Measurements from ENCODE around the gene SPC24.
A peak's percentile ranks its signal among the peaks of the same experiment; 100 is the strongest.
"Not testable (repeated sequence)": the region's sequence is repeated elsewhere in the genome, so short reads cannot be mapped to it uniquely, and the experiment has no call there.

The SPC24 gene

DNA sequence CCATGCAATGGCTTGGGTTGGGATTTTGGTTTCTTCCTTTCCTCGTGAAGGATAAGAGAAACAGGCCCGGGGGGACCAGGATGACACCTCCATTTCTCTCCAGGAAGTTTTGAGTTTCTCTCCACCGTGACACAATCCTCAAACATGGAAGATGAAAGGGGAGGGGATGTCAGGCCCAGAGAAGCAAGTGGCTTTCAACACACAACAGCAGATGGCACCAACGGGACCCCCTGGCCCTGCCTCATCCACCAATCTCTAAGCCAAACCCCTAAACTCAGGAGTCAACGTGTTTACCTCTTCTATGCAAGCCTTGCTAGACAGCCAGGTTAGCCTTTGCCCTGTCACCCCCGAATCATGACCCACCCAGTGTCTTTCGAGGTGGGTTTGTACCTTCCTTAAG, 24.1 kb downstream of the SPC24 start:
- DNase-seq: no peak

DNA sequence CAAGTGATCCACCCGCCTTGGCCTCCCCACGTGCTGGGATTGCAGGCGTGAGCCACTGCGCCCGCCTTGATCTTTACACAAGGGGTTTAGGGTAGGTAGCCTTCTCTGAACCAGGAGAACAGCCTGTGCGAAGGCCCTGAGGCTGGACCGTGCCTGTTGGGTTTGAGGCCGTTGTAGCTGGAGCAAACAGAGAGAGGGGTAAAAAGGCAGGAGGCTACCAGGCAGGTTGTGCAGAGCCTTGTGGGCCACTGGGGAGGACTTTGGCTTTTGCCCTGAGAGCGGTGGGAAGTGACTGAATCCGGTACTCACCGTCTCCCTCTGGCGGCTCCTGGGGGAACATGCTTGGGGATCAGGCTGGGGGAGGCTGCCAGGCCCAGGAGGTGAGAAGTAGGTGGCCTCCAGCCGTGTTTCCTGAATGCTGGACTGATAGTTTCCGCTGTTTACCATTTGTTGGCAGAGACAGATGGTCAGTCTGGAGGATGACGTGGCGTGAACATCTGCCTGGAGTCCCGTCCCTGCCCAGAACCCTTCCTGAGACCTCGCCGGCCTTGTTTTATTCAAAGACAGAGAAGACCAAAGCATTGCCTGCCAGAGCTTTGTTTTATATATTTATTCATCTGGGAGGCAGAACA, 24.6 kb downstream of the SPC24 start:
- peak in 44 of 51 donors; percentile 1 to 75 (median 32) for DNase-seq

DNA sequence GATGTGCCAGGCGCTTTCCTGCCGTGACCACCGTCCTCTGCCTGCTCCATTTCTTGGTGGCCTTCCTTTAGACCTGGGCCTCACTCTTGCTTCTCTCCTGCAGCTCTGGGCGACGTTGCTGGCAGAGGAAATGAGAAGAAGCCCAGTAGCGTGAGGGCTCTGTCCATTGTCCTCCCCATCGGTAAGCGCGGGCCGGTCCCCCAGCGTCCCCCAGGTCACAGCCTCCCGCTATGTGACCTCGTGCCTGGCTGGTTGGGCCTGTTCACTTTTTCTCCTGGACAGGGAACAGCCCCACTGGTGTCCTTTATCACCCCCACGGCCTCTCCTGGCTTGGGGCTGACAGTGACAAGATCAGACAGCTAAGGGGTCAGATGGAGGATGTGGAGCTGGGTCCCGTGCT, 27.7 kb downstream of the SPC24 start:
- no peak for DNase-seq

DNA sequence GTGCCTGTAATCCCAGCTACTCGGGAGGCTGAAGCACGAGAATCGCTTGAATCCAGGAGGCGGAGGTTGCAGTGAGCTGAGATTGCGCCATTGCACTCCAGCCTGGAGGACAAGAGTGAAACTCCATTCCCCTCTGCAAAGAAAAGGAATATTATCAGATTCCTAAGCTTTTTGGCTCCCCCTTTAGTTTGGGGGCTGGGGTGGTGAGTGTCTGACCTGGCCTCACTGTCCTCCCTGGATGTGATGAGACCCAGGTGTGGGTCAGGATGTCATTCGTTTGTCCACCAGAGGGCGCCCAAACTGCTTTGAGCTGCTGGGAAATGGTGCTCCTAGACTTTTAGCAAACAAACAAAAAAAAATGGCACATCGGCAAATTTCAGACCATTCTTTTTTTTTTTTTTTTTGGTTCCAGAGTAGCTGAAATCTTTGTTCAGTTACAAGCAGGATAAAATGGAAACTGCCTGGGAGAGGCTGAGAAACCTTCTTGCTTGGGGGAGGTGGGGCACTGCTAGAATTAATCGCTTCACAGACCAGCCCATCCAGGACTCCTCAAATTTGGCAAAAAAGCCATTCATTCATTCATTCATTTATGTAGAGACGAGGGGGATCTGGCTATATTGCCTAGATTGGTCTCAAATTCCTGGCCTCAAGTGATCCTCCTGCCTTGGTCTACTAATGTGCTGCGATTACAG, 29.4 kb downstream of the SPC24 start:
- DNase-seq: peak in 43 of 51 donors; percentile 1 to 82 (median 40)

DNA sequence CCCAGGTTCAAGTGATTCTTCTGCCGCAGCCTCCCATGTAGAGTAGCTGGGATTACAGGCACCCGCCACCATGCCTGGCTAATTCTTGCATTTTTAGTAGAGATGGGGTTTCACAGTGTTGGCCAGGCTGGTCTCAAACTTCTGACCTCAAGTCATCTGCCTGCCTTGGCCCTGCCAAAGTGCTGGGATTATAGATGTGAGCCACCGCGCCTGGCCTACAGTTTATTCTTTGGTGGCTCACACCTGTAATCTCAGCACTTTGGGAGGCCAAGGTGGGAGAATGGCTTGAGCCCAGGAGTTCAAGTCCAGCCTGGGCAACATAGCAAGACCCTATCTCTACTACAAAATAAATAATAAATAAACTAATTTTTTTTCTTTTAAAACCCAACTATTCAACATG, 31.4 kb downstream of the SPC24 start:
- DNase-seq: not testable (repeated sequence)

DNA sequence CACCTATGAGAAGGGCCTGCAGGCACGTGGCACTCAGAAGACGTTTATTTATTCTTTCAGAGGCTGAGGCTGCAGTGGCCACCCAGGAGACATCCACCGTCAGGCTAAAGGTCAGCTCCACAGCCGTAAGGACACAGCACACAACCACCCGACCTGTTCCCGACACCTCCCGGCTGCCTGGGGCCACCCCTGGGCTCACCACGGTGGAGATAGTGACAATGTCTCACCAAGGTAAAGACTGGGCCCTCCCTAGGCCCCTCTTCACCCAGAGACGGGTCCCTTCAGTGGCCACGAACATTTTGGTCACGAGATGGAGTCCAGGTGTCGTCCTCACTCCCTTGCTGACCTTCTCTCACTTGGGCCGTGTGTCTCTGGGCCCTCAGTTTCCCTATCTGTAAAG, 32.5 kb downstream of the SPC24 start:
- DNase-seq: no peak

DNA sequence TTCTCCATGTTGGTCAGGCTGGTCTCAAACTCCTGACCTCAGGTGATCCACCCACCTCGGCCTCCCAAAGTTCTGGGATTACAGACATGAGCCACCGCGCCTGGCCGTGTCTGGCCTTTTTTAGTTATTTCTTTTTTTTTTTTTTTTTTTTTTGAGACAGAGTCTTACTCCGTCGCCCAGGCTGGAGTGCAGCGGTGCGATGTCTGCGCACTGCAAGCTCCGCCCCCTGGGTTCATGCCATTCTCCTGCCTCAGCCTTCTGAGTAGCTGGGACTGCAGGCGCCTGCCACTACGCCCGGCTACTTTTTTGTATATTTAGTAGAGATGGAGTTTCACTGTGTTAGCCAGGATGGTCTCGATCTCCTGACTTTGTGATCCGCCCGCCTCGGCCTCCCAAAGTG, 33.6 kb downstream of the SPC24 start:
- DNase-seq: not testable (repeated sequence)

DNA sequence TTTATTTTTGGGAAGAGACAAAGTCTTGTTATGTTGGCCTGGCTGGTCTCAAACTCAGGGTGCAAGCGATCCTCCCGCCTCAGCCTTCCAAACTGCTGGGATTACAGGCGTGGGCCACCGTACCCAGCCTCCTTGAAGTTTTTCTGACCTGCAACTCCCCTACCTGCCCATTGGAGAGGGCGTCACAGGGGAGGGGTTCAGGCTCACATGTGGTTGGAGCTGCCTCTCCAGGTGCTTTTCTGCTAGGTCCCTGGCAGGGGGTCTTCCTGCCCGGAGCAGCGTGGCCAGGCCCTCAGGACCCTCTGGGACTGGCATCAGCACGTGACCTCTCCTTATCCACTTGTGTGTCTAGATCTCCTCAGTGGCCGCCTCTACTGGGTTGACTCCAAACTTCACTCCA, 39.1 kb downstream of the SPC24 start:
- DNase-seq: no peak

DNA sequence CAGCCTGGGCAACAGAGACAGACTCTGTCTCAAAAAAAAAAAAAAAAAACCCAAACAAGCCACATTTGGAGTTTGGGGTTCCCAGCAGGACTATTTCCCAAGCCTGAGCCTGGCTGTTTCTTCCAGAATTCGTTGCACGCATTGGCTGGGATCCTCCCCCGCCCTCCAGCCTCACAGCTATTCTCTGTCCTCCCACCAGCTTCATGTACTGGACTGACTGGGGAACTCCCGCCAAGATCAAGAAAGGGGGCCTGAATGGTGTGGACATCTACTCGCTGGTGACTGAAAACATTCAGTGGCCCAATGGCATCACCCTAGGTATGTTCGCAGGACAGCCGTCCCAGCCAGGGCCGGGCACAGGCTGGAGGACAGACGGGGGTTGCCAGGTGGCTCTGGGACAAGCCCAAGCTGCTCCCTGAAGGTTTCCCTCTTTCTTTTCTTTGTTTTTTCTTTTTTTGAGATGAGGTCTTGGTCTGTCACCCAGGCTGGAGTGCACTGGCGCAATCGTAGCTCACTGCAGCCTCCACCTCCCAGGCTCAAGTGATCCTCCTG, 39.6 kb downstream of the SPC24 start:
- no peak for DNase-seq

DNA sequence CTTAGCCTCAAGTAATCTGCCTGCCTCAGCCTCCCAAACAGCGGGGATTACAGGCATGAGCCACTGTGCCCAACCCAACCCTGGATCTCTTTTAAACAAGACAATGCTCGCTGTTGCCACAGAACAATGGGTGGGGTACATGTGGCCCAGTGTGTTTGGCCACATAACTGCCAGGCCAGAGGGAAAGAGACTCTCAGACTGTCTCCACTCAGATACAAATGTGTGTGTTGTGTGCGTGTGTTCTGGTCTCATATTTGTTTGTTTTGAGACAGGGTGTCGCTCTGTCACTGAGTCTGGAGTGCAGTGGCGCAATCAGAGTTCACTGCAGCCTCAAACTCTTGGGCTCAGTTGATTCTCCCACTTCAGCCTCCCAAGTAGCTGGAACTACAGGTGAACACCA, 40.5 kb downstream of the SPC24 start:
- no peak for DNase-seq

DNA sequence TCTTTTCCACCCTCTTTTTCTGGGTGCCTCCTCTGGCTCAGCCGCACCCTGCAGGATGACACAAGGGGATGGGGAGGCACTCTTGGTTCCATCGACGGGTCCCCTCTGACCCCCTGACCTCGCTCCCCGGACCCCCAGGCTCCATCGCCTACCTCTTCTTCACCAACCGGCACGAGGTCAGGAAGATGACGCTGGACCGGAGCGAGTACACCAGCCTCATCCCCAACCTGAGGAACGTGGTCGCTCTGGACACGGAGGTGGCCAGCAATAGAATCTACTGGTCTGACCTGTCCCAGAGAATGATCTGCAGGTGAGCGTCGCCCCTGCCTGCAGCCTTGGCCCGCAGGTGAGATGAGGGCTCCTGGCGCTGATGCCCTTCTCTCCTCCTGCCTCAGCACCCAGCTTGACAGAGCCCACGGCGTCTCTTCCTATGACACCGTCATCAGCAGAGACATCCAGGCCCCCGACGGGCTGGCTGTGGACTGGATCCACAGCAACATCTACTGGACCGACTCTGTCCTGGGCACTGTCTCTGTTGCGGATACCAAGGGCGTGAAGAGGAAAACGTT, 42.4 kb downstream of the SPC24 start:
- DNase-seq: no peak

DNA sequence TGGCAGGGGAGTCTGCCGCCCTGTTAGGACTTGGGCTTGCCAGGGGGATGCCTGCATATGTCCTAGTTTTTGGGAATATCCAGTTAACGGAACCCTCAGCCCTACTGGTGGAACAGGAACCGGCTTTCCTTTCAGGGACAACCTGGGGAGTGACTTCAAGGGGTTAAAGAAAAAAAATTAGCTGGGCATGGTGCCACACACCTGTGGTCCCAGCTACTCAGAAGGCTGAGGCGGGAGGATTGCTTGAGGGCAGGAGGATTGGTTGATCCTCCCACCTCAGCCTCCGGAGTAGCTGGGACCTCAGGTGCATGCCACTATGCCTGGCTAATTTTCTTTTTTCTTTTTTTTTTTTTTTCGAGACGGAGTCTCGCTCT, 43.8 kb downstream of the SPC24 start:
- no peak for DNase-seq

DNA sequence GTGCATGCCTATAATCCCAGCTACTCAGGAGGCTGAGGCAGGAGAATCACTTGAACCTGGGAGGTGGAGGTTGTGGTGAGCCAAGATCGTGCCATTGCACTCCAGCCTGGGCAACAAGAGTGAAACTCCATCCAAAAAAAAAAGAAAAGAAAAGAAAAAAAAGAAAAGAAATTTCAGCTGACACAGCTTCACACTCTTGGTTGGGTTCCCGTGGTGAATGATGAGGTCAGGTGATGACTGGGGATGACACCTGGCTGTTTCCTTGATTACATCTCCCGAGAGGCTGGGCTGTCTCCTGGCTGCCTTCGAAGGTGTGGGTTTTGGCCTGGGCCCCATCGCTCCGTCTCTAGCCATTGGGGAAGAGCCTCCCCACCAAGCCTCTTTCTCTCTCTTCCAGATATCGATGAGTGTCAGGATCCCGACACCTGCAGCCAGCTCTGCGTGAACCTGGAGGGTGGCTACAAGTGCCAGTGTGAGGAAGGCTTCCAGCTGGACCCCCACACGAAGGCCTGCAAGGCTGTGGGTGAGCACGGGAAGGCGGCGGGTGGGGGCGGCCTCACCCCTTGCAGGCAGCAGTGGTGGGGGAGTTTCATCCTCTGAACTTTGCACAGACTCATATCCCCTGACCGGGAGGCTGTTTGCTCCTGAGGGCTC, 44.3 kb downstream of the SPC24 start:
- no peak for DNase-seq

DNA sequence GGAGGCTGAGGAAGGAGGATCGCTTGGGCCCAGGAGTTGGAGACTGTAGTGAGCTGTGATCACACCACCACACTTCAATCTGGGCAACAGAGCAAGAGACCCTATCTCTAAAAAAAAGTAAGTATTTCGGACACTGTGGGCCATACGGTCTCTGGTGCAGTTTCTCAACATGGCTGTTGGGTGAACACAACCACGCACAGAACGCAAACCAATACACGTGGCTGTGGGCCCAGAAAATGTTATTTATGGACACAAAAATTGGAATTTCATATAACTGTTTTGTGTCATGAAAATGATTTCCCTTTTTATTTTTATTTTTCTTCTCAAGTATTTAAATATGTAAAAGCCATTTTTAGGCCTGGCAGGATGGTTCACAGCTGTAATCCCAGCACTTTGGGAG, 46.8 kb downstream of the SPC24 start:
- DNase-seq: no peak

DNA sequence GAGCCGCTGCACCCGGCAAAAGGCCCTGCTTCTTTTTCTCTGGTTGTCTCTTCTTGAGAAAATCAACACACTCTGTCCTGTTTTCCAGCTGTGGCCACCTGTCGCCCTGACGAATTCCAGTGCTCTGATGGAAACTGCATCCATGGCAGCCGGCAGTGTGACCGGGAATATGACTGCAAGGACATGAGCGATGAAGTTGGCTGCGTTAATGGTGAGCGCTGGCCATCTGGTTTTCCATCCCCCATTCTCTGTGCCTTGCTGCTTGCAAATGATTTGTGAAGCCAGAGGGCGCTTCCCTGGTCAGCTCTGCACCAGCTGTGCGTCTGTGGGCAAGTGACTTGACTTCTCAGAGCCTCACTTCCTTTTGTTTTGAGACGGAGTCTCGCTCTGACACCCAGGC, 49.1 kb downstream of the SPC24 start:
- DNase-seq: no peak

DNA sequence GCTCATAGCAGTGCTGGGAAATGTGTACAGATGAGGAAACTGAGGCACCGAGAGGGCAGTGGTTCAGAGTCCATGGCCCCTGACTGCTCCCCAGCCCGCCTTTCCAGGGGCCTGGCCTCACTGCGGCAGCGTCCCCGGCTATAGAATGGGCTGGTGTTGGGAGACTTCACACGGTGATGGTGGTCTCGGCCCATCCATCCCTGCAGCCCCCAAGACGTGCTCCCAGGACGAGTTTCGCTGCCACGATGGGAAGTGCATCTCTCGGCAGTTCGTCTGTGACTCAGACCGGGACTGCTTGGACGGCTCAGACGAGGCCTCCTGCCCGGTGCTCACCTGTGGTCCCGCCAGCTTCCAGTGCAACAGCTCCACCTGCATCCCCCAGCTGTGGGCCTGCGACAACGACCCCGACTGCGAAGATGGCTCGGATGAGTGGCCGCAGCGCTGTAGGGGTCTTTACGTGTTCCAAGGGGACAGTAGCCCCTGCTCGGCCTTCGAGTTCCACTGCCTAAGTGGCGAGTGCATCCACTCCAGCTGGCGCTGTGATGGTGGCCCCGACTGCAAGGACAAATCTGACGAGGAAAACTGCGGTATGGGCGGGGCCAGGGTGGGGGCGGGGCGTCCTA, 50.5 kb downstream of the SPC24 start:
- no peak for DNase-seq

DNA sequence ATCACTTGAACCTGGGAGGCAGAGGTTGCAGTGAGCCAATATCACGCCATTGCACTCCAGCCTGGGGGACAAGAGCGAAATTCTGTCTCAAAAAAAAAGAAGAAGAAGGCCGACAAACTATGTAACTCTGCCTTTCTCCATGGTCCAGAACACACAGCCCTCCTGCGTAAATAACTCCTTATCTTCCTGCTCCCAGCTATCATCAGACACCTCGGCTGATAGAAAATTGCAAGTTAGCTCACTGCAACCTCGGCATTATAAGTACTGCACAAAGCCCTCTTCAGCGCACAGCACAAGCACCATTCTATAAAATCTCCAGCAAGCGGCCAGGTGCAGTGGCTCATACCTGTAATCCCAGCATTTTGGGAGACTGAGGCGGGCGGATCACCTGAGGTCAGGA, 51.9 kb downstream of the SPC24 start:
- not testable (repeated sequence) for DNase-seq

DNA sequence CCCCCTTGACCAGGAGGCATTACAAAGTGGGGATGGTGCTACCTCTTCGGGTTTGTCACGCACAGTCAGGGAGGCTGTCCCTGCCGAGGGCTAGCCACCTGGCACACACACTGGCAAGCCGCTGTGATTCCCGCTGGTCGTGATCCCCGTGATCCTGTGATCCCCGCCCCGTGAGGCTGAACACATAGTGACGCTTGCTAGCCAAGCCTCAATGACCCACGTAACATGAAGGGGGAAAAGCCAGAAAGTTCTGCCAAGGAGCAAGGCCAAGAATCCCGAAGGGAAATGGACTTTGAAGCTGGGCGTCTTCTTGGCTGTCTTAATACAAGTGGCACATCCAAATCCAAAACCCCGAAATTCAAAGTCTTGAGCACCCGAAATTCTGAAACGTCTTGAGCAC, 52.6 kb downstream of the SPC24 start:
- DNase-seq: peak in 20 of 51 donors; percentile 0 to 39 (median 20)

DNA sequence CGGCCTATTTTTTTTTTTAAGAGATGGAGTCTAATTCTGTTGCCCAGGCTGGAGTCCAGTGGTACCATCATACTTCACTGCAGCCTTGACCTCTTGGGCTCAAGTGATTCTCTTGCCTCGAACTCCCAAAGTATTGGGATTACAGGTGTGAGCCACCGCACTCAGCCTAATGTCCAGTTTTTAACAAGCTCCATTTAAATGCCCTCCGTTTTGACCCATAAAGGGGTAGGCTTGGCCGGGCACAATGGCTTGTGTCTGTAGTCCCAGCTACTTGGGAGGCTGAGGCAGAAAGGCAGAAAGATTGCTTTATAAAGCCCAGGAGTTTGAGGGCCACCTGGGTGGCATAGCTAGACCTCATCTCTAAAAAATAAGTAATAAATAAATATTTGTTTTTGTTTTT, 54.5 kb downstream of the SPC24 start:
- DNase-seq: no peak

DNA sequence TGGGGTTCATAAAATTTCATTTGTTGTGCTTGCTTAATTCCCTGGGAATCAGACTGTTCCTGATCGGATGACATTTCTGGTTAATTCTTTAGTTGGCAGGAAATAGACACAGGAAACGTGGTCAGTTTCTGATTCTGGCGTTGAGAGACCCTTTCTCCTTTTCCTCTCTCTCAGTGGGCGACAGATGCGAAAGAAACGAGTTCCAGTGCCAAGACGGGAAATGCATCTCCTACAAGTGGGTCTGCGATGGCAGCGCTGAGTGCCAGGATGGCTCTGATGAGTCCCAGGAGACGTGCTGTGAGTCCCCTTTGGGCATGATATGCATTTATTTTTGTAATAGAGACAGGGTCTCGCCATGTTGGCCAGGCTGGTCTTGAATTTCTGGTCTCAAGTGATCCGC, 55.5 kb downstream of the SPC24 start:
- DNase-seq: no peak

DNA sequence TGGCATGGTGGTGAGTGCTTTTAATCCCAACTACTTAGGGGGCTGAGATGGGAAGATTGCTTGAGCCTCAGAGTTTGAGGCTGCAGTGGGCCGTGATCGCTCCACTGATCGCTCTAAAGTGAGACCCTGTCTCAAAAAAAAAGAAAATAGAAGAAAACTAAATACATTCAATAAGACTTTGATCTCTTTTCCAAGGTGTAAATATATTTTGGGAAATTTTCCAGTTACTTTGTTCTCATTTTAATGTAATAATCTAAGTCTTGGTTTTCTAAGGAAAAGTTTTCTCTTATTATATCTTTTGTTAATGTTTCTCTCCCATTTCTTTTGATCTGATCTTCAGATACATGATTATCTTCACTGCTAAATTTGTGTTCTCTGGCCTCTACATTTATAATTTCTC, 56.7 kb downstream of the SPC24 start:
- DNase-seq: no peak

DNA sequence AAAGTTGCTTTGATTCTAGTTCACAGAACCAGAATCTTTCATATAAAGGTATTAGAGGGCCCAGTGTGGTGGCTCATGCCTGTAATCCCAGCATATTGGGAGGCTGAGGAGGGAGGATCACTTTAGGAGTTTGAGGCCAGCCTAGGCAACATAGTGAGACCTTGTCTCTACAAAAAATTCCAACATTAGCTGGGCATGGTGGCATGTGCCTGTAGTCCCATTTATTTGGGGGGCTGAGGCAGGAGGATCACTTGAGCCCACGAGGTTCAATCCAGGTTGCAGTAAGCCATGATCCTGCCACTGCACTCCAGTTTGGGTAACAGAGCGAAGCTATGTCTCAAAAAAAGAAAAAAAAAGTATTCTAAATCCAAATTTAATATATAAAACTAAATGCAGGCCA, 57.3 kb downstream of the SPC24 start:
- no peak for DNase-seq

Data from hypothalamus (tissue), 51 donors.